GM18868 (cell line): ENCODE measurements around the gene FBXO2.

Experiments
- ATAC-seq: cut with Tn5 transposase; IDR thresholded peaks from one replicate; pipeline ENCODE4 v1.9.1; 2021; ENCODE audit warnings: mild to moderate bottlenecking, moderate library complexity; ENCODE audit not compliant: unreplicated experiment

FBXO2 gene, protein sequence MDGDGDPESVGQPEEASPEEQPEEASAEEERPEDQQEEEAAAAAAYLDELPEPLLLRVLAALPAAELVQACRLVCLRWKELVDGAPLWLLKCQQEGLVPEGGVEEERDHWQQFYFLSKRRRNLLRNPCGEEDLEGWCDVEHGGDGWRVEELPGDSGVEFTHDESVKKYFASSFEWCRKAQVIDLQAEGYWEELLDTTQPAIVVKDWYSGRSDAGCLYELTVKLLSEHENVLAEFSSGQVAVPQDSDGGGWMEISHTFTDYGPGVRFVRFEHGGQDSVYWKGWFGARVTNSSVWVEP

DNA sequence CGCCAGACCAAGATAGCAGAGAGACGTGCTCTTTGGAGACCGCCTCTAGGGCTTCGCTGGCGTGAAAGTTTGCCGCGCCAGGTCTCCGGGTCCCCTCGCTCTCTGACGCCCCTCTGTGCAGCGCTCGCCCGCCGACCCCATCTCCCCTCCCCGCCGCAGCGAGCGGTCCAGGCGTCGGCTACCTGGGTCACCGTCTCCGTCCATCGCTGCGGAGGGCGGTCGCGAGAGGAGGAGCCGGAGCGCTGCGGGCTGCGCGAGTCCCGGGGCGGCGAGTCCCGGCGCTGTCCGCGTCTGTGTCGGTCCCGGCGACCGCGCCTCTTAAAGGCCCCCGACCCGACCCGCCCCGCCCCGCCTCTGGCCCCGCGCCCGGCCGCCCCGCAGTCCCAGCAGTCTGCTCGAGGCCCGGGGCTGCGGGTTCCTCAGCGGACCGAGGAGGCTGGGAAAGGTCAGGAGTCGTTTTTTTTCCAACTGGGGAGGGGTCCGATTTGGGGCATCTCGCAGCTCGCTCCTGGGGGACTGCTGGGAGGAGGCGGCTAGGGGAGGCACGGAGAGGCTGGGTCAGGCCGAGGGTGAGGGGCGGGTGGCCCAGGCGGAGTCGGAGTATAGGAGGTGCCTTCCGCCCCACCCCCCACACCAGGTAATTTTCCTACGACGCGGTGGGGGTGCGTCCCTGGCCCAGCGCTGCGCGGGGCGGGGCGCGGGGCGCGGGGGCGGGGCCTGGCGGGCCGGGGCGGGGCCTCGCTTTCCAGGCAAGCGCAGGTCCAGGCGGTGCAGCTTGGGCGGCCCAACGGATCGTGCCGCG lies at the start of gene FBXO2, which contains the start of gene FBXO44:
Gene FBXO2, minus strand, starts transcription at position 293 of the 802 bp plus-strand sequence. Its CDS starts 89 bp downstream, at position 204.
Gene FBXO44, plus strand, starts transcription at position 741 of the 802 bp plus-strand sequence. CDS start 959 bp downstream, outside the sequence.
- ATAC-seq, result no peak

DNA sequence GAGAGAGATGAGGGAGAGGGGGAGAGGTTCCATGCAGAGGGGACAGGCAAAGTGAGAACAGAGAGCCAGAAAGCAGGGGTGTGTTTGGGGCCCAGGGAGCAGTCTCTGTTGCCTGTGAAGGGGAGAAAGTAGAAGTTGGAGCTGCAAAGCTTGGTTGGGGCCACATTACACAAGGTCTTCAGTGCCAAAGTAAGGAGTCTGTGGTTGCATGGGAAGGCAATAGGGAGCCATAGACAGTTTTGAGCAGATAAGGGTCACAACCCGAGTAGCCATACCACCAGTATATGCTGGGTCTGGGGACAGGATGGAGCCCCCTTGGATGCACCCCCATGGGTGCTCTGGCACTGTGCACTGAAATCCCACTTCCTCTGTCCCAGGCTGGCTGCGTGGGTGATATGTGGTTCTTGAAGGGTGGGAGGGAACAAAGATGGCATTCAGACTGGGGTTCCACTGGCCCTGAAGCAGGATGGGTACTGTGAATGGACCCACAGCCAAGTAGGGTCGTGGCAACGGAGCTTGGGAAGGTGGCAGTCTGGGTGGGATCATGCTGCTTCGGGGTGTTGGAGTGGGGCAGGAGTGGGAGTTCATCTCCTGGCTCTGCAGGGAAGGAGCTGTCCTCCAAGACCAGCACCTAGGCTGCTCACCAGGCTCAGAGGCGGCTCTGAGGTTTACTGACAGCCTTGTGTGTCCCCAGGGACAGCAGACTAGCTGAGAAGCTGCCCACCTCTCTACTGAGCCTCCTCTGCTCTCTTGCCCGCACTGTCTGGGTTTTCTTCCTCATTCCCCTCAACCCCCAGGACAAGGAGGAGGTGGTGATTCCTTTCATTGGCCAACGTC lies 49.3 kb upstream of the FBXO2 start:
- no peak for ATAC-seq

DNA sequence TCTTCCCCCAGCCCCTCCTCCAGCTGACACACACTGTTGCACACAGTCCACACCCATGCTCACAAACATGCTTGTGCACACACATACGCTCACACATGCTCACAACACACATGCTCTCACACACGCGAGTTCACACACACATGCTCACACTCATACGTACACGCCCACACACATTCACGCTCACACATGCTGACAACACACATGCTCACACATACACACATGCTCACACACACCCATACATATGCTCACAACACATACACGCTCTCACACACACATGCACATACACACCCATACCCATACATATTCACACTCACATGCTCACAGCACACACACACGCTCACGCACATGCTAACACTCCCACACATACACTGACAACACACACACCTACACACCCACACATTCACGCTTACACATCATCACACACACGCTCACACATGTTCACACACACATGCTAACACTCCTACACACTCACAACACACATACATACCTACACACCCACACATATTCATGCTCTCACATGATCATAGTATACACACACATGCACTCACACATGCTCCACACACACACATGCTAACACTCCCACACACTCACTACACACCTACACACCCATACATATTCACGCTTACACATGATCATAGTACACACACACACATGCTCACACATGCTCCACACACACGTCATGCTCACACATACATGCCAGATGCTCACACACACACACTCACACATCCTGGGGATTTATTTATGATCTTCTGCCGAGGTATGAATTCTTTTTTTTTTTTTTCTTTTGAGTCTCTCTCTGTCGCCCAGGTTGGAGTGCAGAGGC lies 48.0 kb upstream of the FBXO2 start:
- no peak for ATAC-seq

DNA sequence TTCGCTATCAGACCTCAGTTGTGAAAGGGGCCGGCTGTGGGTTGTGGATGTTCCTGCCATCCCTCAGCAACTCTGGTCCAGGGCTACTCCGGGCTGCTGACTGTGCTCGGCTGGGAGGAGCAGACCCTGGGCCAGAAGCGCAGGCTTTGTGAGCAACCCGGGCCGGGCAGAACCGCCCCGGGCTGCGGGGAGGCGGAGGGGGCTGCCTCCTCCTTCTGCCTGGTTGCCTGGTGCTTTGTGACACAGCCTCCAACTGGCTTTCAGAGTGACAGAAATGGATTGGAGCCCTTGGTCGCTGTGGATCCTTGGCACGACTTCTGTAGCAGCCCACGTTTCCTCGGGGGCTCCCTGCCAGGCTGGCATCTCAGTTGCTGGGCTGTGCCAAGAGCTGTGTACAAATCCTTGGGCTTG lies 47.3 kb upstream of the FBXO2 start:
- no peak for ATAC-seq

DNA sequence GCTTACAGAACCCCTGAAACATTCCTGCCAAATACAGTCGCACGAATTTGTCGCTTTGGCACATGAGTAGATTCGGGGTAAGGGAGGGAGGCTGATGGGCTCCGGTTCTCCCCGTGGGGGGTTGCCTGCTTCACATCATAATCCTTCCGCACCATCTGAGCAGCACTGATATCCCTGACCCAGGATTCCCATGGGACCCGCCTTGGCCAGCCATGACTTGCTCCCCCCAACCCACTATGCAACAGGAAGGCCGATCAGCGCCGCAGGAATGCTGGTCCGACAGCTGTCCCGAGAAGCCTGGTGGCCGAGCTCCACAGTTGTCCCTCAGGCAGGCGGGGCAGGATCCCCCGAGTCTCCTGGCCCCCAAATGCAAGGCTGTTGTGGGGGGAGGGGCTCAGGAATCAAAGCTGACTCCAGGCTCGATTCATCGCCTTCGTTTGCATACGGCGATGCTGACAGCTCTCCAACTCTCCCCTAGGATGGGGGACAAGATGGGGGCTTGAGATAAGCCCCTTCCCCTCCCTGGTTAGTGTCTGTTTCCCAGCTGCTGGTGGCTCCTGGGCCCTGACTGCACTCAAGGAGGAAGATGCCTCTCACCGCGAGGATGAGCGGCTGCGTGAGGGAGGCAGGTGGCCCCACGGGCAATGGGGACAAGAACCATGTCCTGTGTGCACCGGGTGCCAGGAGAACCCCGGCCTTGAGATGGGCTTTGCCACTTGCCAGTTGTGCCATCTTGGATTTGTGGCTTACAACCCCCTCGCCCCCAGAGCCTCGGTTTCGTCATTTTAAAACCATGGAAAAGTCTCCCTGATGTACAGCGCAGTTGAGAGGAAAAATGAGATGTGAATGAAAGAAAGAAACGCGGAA lies 46.6 kb upstream of the FBXO2 start:
- no peak for ATAC-seq

DNA sequence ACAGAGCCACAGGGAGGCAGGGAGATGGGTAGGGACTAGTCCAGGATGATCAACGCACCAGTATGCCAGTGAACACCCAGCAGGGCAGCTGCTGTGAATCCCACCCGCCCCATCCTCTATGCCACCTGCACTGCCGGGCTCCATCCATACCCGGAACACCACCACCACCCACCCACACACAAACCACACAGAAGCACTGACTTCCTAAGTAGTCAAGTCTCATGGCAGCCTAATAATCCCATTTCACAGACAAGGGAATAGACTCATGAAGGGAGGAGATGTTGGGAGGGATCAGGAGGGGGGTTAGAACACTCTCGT lies 43.6 kb upstream of the FBXO2 start:
- no peak for ATAC-seq

DNA sequence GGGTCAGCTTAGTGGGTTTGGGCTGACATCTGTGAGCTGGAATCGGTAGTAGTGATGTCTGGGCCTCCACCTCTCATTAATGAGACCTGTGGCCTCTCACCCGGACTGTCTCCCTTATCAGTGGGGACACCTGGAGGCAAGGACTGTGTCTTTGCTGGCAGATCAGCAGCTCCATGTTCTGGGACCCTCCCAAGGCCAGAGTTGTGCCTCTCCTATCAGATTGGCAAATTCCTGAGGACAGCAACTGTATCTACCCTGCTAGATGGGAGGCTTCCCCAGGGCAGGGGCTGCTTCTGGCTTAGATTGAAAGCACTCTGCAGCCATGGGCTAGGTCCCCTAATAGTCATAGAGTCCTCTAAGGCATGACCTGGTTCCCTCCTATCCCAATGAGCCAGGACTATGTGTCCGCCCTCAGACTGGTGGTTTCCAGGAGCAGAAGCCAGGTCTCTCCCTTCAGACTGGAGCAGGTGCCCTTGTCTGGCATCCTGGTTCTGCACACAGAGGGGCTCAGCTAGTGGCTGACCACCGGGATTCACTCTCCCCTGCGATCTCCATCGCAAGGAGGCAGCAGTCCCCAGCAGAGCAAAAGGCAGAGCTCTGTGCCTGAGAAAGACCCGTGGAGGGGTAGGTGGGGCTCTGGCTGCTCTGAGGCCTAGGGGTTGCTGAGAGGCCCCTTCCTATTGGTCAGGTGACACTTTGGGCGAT lies 43.1 kb upstream of the FBXO2 start:
- no peak for ATAC-seq

DNA sequence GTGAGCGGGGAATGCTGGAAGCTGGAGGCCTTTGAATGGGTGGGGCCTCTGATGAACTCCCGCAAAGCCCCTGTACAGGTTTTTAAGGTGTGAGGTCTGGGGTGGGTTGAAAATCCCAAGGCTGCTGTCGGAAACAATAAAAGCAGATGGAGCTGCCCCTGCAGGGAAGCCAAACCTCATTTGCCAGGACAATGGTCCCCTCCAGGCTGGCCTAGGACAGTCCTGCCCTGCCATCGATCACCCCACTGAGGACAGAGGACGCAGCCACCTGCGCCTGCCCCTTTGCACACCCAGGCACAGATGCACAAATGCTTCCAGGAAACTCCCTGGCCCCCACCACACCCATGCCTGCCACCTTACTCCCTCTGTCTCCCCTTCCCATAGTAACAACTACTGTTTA lies 41.6 kb upstream of the FBXO2 start:
- no peak for ATAC-seq

DNA sequence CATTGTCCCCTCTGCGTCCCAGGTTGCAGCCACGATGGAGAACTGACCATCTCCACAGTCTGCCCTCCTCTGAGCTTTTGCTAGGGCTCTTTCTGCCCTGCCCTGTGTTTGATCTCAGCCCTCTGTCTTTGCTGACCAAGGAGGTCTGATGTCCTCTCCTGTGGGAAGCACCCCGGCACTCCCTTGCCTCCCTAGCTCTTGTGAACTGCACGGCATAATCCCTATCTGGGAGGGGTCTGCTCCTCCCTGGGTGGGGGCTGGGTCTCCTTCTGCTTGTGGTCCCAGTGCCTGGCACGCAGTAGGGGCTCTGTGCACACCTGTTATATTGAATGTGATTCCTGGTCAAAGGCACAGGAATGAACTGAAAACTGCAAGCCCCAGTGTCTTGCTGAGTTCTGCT lies 39.7 kb upstream of the FBXO2 start:
- ATAC-seq, result no peak

DNA sequence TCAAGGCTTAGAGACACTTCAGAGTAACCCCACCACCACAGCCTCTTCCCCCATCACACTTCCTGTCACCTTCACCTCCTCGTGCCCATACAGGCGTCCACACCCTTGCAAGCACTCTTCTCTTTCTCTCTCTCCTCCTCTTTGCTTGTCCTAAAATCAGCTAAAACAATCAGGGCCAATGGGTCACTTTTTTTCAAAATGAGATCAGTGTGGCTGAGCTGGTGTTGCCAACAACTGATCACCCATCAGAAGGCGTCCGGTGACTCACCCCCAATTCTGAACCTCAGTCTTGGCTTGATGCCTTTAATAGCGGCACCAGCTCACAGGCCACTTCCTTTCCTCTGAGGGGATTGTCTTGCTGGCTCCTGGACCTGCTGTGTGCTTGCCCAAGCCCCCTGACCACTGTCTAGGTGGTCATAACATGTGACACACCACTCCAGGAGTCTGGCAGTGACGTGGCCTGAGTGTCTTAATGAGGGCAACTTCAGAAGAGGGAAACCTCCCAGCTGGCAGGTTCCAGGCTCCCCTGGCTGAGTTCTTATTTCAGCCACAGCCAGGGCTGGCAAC lies 38.9 kb upstream of the FBXO2 start:
- no peak for ATAC-seq

DNA sequence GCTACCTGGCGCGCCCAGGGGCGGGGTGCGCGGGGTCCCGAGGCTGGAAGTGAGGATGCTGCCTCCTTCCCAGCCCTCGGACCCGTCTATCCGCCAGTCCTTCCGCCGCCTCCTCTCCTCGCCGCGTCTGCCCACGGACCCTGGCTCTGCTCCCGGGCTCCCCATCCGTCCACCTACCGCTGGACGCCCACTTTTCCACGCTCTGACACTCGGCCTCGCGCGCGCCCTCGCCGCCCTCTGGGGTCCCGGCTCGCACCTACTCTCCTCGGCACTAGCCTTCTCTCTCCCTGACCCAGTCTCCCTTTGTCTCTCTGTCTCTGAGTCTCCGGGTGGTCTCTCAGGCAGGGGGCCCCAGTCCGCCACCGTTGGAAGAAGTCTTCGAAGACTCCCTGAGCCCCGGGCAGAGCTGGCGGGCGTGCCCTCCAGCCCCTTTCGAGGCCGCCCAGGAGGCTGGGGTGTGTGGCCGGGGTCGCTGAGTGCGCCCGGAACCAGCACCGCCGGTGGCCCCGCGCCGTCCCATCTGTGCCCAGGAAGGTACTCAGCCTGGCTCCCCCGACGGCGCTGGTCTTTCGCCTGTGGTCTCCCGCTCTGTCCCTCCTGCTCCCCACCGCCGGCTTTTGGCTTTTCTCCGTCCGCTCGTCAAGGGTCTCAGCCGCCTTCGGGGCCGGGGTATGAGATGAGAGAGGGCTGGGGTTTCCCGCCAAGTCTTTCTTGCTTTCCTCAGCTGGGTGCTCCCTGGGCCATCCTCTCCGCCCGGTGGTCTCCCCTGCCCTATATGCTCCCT lies 37.9 kb upstream of the FBXO2 start:
- ATAC-seq, result no peak

DNA sequence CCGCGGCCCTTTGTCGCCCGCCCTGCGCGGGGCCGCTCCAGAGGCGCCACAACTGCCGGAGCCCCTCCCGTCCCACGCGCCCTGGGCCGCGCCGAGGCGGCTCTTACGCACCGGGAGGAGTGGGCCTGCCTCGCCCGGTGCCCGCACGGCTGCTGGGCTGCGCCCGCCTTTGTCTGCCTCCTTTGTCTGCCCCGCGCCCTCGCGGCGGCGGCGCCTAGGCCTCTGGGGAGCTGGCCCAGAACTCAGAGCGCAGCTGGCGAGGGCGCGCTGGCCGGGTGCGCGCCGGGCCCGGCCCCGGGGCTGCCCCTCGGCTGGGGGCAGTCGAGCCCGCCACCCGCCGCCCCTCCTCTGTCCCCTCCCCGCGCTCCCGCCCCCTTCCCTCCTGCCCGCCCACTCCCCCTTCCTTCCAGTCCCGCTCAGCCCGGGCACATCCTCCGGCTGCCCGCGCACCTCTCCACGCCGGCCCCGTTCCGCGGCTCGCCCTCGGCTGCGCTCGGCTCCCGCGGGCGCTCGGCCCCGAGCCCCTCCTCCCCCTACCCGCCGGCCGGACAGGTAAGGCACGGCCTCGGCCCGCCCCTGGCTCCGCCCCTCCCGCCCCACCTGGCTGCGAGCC lies 37.2 kb upstream of the FBXO2 start, which contains the start of gene DRAXIN:
Gene DRAXIN, plus strand, starts transcription at position 409 of the 613 bp plus-strand sequence. CDS start 14,549 bp downstream, outside the sequence.
- no peak for ATAC-seq

DNA sequence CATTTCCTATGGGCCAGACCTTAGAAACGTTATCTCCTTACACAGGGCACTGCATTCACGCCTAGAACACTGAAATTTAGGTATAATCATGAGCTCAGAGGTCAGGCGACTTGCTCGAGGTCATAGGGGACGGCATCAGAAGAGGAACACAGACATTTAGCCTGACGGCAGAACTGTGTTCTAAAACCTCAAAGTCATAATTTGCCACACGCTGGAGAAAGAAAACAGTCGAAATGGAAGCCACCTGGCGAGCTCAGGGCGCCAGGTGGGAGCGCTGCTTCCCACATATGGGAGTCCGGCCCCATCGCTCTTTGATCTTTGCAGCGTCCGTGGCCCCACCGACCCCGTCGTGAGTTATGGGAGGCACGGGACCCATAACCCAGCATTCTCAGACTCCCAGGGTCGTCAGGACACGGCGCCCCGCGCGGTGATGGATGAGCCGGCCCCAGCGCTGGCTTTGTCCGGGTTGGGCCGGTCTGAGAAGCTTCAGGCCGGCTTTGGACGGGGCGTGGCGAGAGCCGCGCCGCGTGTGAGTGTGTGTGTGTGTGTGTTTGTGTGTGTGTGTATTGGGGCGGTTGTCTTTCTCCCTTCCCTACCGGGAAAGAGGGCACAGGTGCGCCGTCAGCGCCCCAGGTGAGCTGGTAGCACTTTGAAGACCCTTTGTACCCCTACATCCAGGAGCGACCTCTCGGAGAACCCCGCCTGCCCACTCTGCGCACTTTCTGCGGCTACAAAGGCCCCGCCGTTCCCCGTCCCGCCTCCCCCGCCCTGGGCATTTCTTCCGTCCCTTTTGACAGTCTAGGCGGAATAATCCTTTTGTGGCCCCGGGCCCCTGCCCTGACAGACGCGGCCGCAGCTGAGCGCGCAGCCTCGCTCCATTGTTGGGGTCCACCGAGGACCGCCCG lies 36.4 kb upstream of the FBXO2 start:
- no peak for ATAC-seq

DNA sequence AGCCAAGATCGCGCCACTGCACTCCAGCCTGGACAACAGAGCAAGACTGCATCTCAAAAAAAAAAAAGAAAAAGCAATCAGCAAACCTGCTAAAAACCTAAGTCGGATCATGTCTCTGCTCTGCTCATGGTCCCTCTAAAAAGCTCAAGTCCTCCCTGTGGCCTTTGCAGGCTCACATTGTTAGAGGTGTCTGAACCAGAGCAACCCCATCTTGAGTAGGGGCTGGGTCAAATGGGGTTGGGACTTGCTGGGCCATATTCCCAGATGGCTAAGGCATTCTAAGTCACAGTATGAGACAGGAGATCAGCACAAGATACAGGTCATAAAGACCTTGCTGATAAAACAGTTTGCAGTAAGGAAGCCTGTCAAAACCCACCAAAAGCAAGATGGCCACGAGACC lies 34.3 kb upstream of the FBXO2 start:
- ATAC-seq, result no peak

DNA sequence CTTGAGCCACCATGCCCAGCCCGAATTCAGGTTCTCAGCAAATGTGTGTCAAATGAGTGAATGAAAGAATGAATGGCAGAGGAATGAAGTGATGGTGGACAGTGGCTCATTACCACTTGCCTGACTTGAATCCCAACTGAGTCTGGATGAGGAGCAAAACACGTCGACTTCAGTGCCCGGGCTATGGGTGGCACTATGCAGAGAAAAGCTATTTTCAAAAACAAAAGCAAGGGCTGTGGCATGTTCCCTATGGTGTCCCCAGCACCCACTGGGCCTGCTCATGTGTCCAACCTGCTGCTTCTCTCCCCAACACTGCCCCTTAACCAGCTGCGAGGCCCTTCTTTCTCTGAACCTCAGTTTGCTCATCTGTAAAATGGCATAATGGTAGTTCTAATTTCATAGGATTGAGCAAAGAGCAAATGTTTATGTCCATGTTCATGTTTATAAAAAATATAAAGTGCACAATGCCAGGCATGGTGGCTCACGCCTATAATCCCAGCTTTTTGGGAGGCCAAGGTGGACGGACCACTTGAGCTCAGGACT lies 31.1 kb upstream of the FBXO2 start:
- no peak for ATAC-seq

DNA sequence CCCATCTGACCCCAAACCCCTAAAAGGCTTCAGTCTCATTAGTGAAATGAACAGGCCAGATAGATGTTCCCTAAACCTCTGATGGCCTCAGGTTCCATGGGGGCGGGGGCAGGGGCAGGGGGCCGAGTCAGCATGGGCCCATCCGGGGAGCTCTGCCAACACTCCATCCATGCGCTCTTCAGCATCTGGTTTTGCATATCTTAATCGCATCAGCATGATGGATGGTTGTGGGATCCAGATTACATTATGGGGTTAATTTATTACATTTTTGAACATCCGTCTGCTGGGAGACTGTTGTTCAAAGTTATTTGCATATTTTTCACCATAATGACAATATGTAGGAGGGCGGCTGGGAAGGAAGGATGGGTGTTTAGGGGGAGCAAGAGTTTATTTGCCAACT lies 29.8 kb upstream of the FBXO2 start:
- ATAC-seq, result no peak
